K562 (cell line): Measurements from ENCODE around the gene ITPR2. TPM values are rescaled to one million over a fixed set of nuclear protein-coding genes. Genes with fewer than 3 reads are reported as not detected.

Experiments used
- ATAC-seq: fragments of 200-7000 bp; cut with Tn5 transposase; 3 replicates; pipeline ENCODE4 v1.9.1; 2020; ENCODE audit warnings: moderate library complexity
- BruUV-seq: library from RNA; stranded (reverse); fragments of 400-500 nt; replicated peaks from 2 replicates; lab custom pipeline; 2021; lab: Mats Ljungman, UMichigan
- CTCF ChIA-PET: fragments of 300-600 bp; formaldehyde crosslinking; extraction: SDS; loops from one replicate; lab custom pipeline; 2021; ENCODE audit warnings: low intra/inter-chr PET ratio; lab: Yijun Ruan, JAX
- POLR2A ChIA-PET: fragments of 300-600, 350-650 bp; sonication (Branson Sonifier 250); formaldehyde crosslinking; extraction: SDS; loops from one replicate; lab custom pipeline; 2021; ENCODE audit warnings: antibody characterized with exemption, inconsistent platforms; lab: Yijun Ruan, JAX
- DNase-seq, 4 experiments: peaks; one replicate each; pipeline versions ENCODE4 v3.0.0 to v3.0.0-alpha.2; 2011 to 2018; ENCODE audit warnings: low spot score in 3 of 4, mixed read lengths in 3 of 4; ENCODE audit errors: extremely low read depth in 1 of 4
- FAIRE-seq: peaks from 2 replicates; lab custom pipeline; 2011; peaks lifted over from hg19 to GRCh38; lab: Jason Lieb, UNC
- H2AFZ ChIP-seq: 2 replicates; pipeline ENCODE4 v1.6.0; 2011; ENCODE audit warnings: low read depth, low read length, control low read depth, inconsistent platforms
- H3K27ac ChIP-seq: fragments of 200-600 bp; 3 replicates; pipeline ENCODE4 v1.8.0; 2011; ENCODE audit warnings: low read depth, mild to moderate bottlenecking, control low read depth, inconsistent platforms, low read length, moderate library complexity, mixed read lengths; ENCODE audit errors: extremely low read depth
- H3K27me3 ChIP-seq, 2 experiments: fragments of 300-600 bp in 1 of 2; 2 replicates in 1 of 2; 3 replicates in 1 of 2; pipeline versions ENCODE4 v1.6.0 to v1.8.0; 2011; ENCODE audit warnings: inconsistent platforms in 2 of 2, low read length in 2 of 2, mild to moderate bottlenecking in 1 of 2, mixed read lengths in 1 of 2, moderate library complexity in 1 of 2; ENCODE audit not compliant: control insufficient read depth in 2 of 2, insufficient read depth in 2 of 2
- H3K36me3 ChIP-seq: fragments of 300-600 bp; 3 replicates; pipeline ENCODE4 v1.8.0; 2011; ENCODE audit warnings: mild to moderate bottlenecking, low read length, inconsistent platforms; ENCODE audit not compliant: control insufficient read depth, insufficient read depth
- H3K4me1 ChIP-seq, 2 experiments: fragments of 200-600 bp in 1 of 2; replicated peaks in 1 of 2; 2 replicates in 1 of 2; 3 replicates in 1 of 2; pipeline versions ENCODE4 v1.5.1 to v1.8.0; 2011; ENCODE audit warnings: inconsistent platforms in 2 of 2, low read length in 2 of 2, mild to moderate bottlenecking in 1 of 2, mixed read lengths in 1 of 2, moderate library complexity in 1 of 2; ENCODE audit not compliant: control insufficient read depth in 2 of 2, insufficient read depth in 2 of 2
- H3K4me2 ChIP-seq: 2 replicates; pipeline ENCODE4 v1.6.1; 2011; ENCODE audit warnings: low read length, control low read depth, inconsistent platforms, mixed read lengths; ENCODE audit not compliant: insufficient read depth
- H3K4me3 ChIP-seq: fragments of 200-600 bp; sonication (generic), shearing (Covaris generic); 2 replicates; pipeline ENCODE4 v1.5.1; 2016; ENCODE audit warnings: control low read depth, inconsistent platforms
- H3K79me2 ChIP-seq: fragments of 200-600 bp; 3 replicates; pipeline ENCODE4 v1.8.0; 2011; ENCODE audit warnings: low read length, inconsistent platforms; ENCODE audit not compliant: control insufficient read depth, insufficient read depth
- H3K9ac ChIP-seq, 2 experiments: 2 replicates each; pipeline versions ENCODE4 v1.6.0 to v1.6.1; 2011; ENCODE audit warnings: low read depth in 2 of 2, low read length in 2 of 2, control low read depth in 1 of 2, inconsistent platforms in 1 of 2, mild to moderate bottlenecking in 1 of 2, mixed read lengths in 1 of 2; ENCODE audit not compliant: insufficient read depth in 1 of 2
- H3K9me1 ChIP-seq: one replicate; pipeline ENCODE4 v1.6.0; 2011; ENCODE audit warnings: inconsistent platforms, mild to moderate bottlenecking, low read length, moderate library complexity; ENCODE audit not compliant: control insufficient read depth, insufficient read depth
- H3K9me3 ChIP-seq: replicated peaks from 2 replicates; pipeline ENCODE4 v1.5.1; 2011; ENCODE audit warnings: low read depth, low read length, inconsistent platforms; ENCODE audit not compliant: control insufficient read depth, insufficient read depth
- H4K20me1 ChIP-seq: replicated peaks from 2 replicates; pipeline ENCODE4 v1.6.1; 2011; ENCODE audit warnings: low read length, inconsistent platforms, mixed read lengths; ENCODE audit not compliant: control insufficient read depth, insufficient read depth
- CAMTA2 ChIP-seq: fragments of 250-450 bp; sonication (Bioruptor Pico); conservative IDR thresholded peaks from 2 replicates; pipeline ENCODE4 v1.5.1; 2022
- CREB1 ChIP-seq, 2 experiments: sonication (generic) in 1 of 2; formaldehyde crosslinking in 1 of 2; IDR thresholded peaks; 2 replicates each; pipeline versions ENCODE4 v1.6.1 to v1.8.0; 2012 to 2022; ENCODE audit warnings: inconsistent platforms in 1 of 2, mild to moderate bottlenecking in 1 of 2, missing genetic modification reagents in 1 of 2, moderate library complexity in 1 of 2
- DEAF1 ChIP-seq: fragments of 450-650 bp; formaldehyde crosslinking; IDR thresholded peaks from 2 replicates; pipeline ENCODE4 v1.4.0; 2020; ENCODE audit warnings: mild to moderate bottlenecking, moderate library complexity
- E2F4 ChIP-seq: sonication (generic); formaldehyde crosslinking; IDR thresholded peaks from 2 replicates; pipeline ENCODE4 v1.8.0; 2022; ENCODE audit warnings: mild to moderate bottlenecking, low read depth, missing genetic modification reagents
- FOXJ2 ChIP-seq: fragments of 200-800 bp; sonication (Bioruptor generic); IDR thresholded peaks from 2 replicates; pipeline ENCODE4 v1.6.1; 2016; ENCODE audit warnings: missing genetic modification characterization, missing compliant biosample characterization
- KLF10 ChIP-seq: fragments of 250-450 bp; sonication (Bioruptor Pico); IDR thresholded peaks from 2 replicates; pipeline ENCODE4 v1.6.1; 2021; ENCODE audit warnings: matching md5 sums
- LARP7 ChIP-seq: fragments of 450-650 bp; IDR thresholded peaks from 2 replicates; pipeline ENCODE4 v1.6.1; 2016
- NR1H2 ChIP-seq: sonication (generic); formaldehyde crosslinking; IDR thresholded peaks from 2 replicates; pipeline ENCODE4 v1.4.0; 2020; ENCODE audit warnings: mild to moderate bottlenecking, missing genetic modification reagents
- ZFP91 ChIP-seq: sonication (generic); formaldehyde crosslinking; IDR thresholded peaks from 2 replicates; pipeline ENCODE4 v1.8.0; 2022; ENCODE audit warnings: mild to moderate bottlenecking, missing genetic modification reagents
- ZNF175 ChIP-seq: fragments of 200-800 bp; sonication (Bioruptor generic); IDR thresholded peaks from 2 replicates; pipeline ENCODE4 v1.6.1; 2016; ENCODE audit warnings: low read depth, mild to moderate bottlenecking, missing genetic modification characterization, missing compliant biosample characterization
- ZNF75A ChIP-seq: fragments of 450-650 bp; formaldehyde crosslinking; IDR thresholded peaks from 2 replicates; pipeline ENCODE4 v1.4.0; 2020; ENCODE audit warnings: mild to moderate bottlenecking
- WGBS: fragments of 100-300 bp; shearing (Covaris generic); methylation state at CpG from one replicate; pipeline ENCODE4 v1.1.6; 2016; ENCODE audit warnings: low coverage, mixed read lengths; ENCODE audit not compliant: insufficient coverage; ENCODE audit errors: missing lambda C conversion rate; 5-methylcytosine and 5-hydroxymethylcytosine counted together
- in situ Hi-C: fragments of 300-500 bp; cut with MboI; formaldehyde crosslinking; loops from 4 replicates; pipeline ENCODE4 v1.15.0; 2018; ENCODE audit warnings: inconsistent platforms, mixed read lengths
- intact Hi-C: fragments of 100-400 bp; cut with micrococcal nuclease; formaldehyde crosslinking; loops from 2 replicates; pipeline ENCODE4 v1.14.2; 2022
- polyA plus RNA-seq, 8 experiments: library from polyadenylated mRNA; depleted of rRNA in 4 of 8; stranded (reverse) in 5 of 8; unstranded in 3 of 8; fragments of >200 nt; fragmentation: Nextera tagmentation in 2 of 8; fragmentation: Illumina TruSeq in 1 of 8; extraction: Ambion mirVana in 2 of 8; extraction: Trizol in 1 of 8; gene quantifications; 2 replicates each; pipeline versions ENCODE4 v1.2.1 to v1.2.3, GENCODE V29; 2011 to 2014; ENCODE audit warnings: inconsistent platforms in 1 of 8, missing spikeins in 1 of 8
- total RNA-seq, 7 experiments: library from RNA; depleted of rRNA in 6 of 7; stranded (reverse); fragments of >200 nt in 6 of 7; fragmentation: Illumina TruSeq in 2 of 7; extraction: Trizol in 2 of 7; gene quantifications; 2 replicates each; pipeline versions ENCODE4 v1.2.1 to v1.2.3, GENCODE V29; 2011 to 2021; ENCODE audit warnings: low replicate concordance in 1 of 7

The ITPR2 gene
- total and polyA plus RNA-seq, 9 of the 15 experiments (the other 6 are each of a cell fraction or from before 2014, with no cell fraction given), result 0.21 to 3.3 (median 0.95) TPM

GRCh38 chr12:26595806-26596205 lies 237.2 kb downstream of the ITPR2 start:
- POLR2A ChIA-PET, result no interaction called here
- CTCF ChIA-PET, result no interaction called here
- Histone ChIP-seq H3K27ac (no peak overlapping the region), H3K4me3 (no peak overlapping the region), H3K9me1 (no peaks in the 10 kb centered on the region), H4K20me1 (no peaks in the 10 kb centered on the region), H3K4me1 (no peaks in the 10 kb centered on the region), H3K27me3 (no peaks in the 10 kb centered on the region), H3K79me2 (no peaks in the 10 kb centered on the region), H3K4me2 (no peak overlapping the region), H3K36me3 (no peaks in the 10 kb centered on the region), H3K9ac (no peak overlapping the region), H3K9me3 (no peaks in the 10 kb centered on the region), H2AFZ (no peak overlapping the region)
- no peak for ATAC-seq
- intact Hi-C loops, result no loop called here
- DNase-seq, result no peak
- 0% methylated on average over 1 of the region's 1 CpG for WGBS
- no TSS peak for BruUV-seq
- FAIRE-seq, result no peak
- in situ Hi-C loops, result no loop called here
- TF ChIP-seq E2F4 (no peak), ZNF175 (CRISPR knock-in tag) (no peak)
- TF ChIP-seq, all 486 proteins: peak for 0

- no peak overlapping the region for H3K27ac ChIP-seq
- ChIA-PET POLR2A (no interaction called here), CTCF (interaction anchor here (0.6 kb wide), 1 partner anchor 1504 kb away, joined by 3 read pairs; no protein-coding TSS in a partner anchor)
- no peaks in the 10 kb centered on the region for H3K4me1 ChIP-seq
- DNase-seq, result no peak
- no TSS peak for BruUV-seq
- H3K9ac ChIP-seq, result no peak overlapping the region
- WGBS, result 20% methylated on average over 2 of the region's 2 CpGs
- intact Hi-C loops, result no loop called here
- H3K9me3 ChIP-seq, result no peaks in the 10 kb centered on the region
- no peaks in the 10 kb centered on the region for H3K79me2 ChIP-seq
- H3K4me3 ChIP-seq, result no peak overlapping the region
- H3K9me1 ChIP-seq, result no peaks in the 10 kb centered on the region
- H4K20me1 ChIP-seq, result no peaks in the 10 kb centered on the region
- no peaks in the 10 kb centered on the region for H3K27me3 ChIP-seq
- in situ Hi-C loops, result no loop called here
- H2AFZ ChIP-seq, result no peak overlapping the region
- FAIRE-seq, result no peak
- no peak for ATAC-seq
- no peak overlapping the region for H3K4me2 ChIP-seq
- no peaks in the 10 kb centered on the region for H3K36me3 ChIP-seq
- TF ChIP-seq NR1H2 (CRISPR knock-in tag), result no peak
- no peak for TF ChIP-seq ZFP91 (CRISPR knock-in tag)
- no peak for TF ChIP-seq LARP7
- no peak for TF ChIP-seq CREB1 (IDR thresholded peaks at IDR 0.05)
- TF ChIP-seq CREB1 (CRISPR knock-in tag; IDR thresholded peaks at IDR 0.05), result no peak
- TF ChIP-seq DEAF1 (CRISPR knock-in tag), result no peak
- no peak for TF ChIP-seq FOXJ2 (tag)
- TF ChIP-seq CAMTA2 (CRISPR knock-in tag), result no peak
- TF ChIP-seq ZNF75A (CRISPR knock-in tag), result no peak
- TF ChIP-seq KLF10 (CRISPR knock-in tag), result no peak
Measured at GRCh38 chr12:26580619-26581018, 252.4 kb downstream of the ITPR2 start.
